ENCODE measurements around the gene ZBTB46. TPM values are rescaled to one million over a fixed set of nuclear protein-coding genes. Genes with fewer than 3 reads are reported as not detected.
A peak's percentile ranks its signal among the peaks of the same experiment; 100 is the strongest.

The ZBTB46 gene
- total and polyA plus RNA-seq, 5 experiments from 2014 or later = 0.06 to 0.08 (median 0.06) TPM; not detected in 2

- peak; percentile 65 to 89 (median 74) for DNase-seq
- H3K27ac Mint-ChIP-seq = peak overlapping the region; percentile 93 to 99 (median 95)
- ATAC-seq = peak; percentile 68 to 71
Measured at GRCh38 chr20:63863798-63864544, 32.9 kb upstream of the ZBTB46 start.

GRCh38 chr20:63863021-63863797 lies 32.1 kb upstream of the ZBTB46 start:
- H3K4me3 Mint-ChIP-seq = peak overlapping the region; percentile 87 to 99 (median 96)
- DNase-seq (no peak), ATAC-seq (no peak)
- H3K27me3 Mint-ChIP-seq = no peaks in the 10 kb centered on the region
- H3K36me3 Mint-ChIP-seq = peaks cover 0 to 9% (median 8%) of the 10 kb centered on the region in 3 donors
- H3K4me1 Mint-ChIP-seq = peaks cover 18 to 53% (median 49%) of the 10 kb centered on the region in 4 donors
- H3K27ac Mint-ChIP-seq = peak overlapping the region; percentile 93 to 99 (median 95)
- POLR2A ChIA-PET = interaction anchor here (0.8 to 3.0 kb wide), 13 partner anchors 8 to 342 kb away, joined by 3 to 23 read pairs (median 8); partner anchors contain the start of genes ARFRP1, DNAJC5, GMEB2 and LIME1
- no peaks in the 10 kb centered on the region for H3K9me3 Mint-ChIP-seq

More at GRCh38 chr20:63863798-63864544, 32.9 kb upstream of the ZBTB46 start:
- Mint-ChIP-seq H3K36me3 (peaks cover 0 to 16% (median 8%) of the 10 kb centered on the region in 3 donors), H3K4me1 (peaks cover 15 to 47% (median 43%) of the 10 kb centered on the region in 4 donors), H3K4me3 (peak overlapping the region; percentile 87 to 99 (median 96)), H3K27me3 (no peaks in the 10 kb centered on the region), H3K9me3 (no peaks in the 10 kb centered on the region)
- POLR2A ChIA-PET = interaction anchor here (0.9 to 3.0 kb wide), 21 partner anchors 8 to 343 kb away, joined by 3 to 23 read pairs (median 6); partner anchors contain the start of genes ARFRP1, DNAJC5, GMEB2 and LIME1

GRCh38 chr20:63861981-63862901 lies 31.2 kb upstream of the ZBTB46 start:
- Mint-ChIP-seq H3K27me3 (no peaks in the 10 kb centered on the region), H3K9me3 (no peaks in the 10 kb centered on the region), H3K36me3 (peaks cover 0 to 8% (median 6%) of the 10 kb centered on the region in 3 donors), H3K4me1 (peaks cover 20 to 55% (median 54%) of the 10 kb centered on the region in 4 donors), H3K27ac (no peak overlapping the region), H3K4me3 (no peak overlapping the region)
- ATAC-seq (no peak), DNase-seq (no peak)
- POLR2A ChIA-PET = interaction anchor here (0.8 to 3.0 kb wide), 4 partner anchors 33 to 125 kb away, joined by 3 to 18 read pairs (median 7); partner anchors contain the start of genes DNAJC5, LIME1, PRPF6 and SAMD10

- H3K4me3 Mint-ChIP-seq = peak within 1 kb of the TSS in 2 of 10 donors; percentile 30 to 34
- ATAC-seq (no peak), DNase-seq (no peak)
- H3K36me3 Mint-ChIP-seq = peaks cover 0 to 8% (median 6%) of the 10 kb centered on the region in 3 donors
- POLR2A ChIA-PET = interaction anchor here (0.6 to 1.6 kb wide), 2 partner anchors 80 to 125 kb away, joined by 3 to 6 read pairs; partner anchors contain the start of gene LIME1
- H3K9me3 Mint-ChIP-seq = no peaks in the 10 kb centered on the region
- peaks cover 22 to 61% (median 58%) of the 10 kb centered on the region in 4 donors for H3K4me1 Mint-ChIP-seq
- no peaks in the 10 kb centered on the region for H3K27me3 Mint-ChIP-seq
- H3K27ac Mint-ChIP-seq = peak within 1 kb of the TSS in 5 of 10 donors; percentile 36 to 94 (median 59)
Measured at GRCh38 chr20:63861365-63861934, 30.4 kb upstream of the ZBTB46 start, which contains the start of gene ABHD16B. TSS of gene ABHD16B (plus strand) at chr20:63861498. CDS start at chr20:63861541, 43 bp downstream.

GRCh38 chr20:63860325-63861051 lies 29.4 kb upstream of the ZBTB46 start:
- Mint-ChIP-seq H3K27ac (peak overlapping the region in 7 of 10 donors; percentile 36 to 94 (median 59)), H3K9me3 (no peaks in the 10 kb centered on the region), H3K4me1 (peaks cover 22 to 53% (median 50%) of the 10 kb centered on the region in 4 donors), H3K36me3 (peaks cover 0 to 8% (median 6%) of the 10 kb centered on the region in 3 donors), H3K27me3 (no peaks in the 10 kb centered on the region), H3K4me3 (peak overlapping the region in 2 of 10 donors; percentile 30 to 34)
- DNase-seq (no peak), ATAC-seq (no peak)
- POLR2A ChIA-PET = no interaction called here

- peaks cover 0 to 8% (median 6%) of the 10 kb centered on the region in 3 donors for H3K36me3 Mint-ChIP-seq
- DNase-seq (no peak), ATAC-seq (no peak)
- POLR2A ChIA-PET = interaction anchor here (0.6 to 1.3 kb wide), 3 partner anchors 109 to 338 kb away, joined by 3 read pairs; partner anchors contain the start of gene PPDPF
- no peaks in the 10 kb centered on the region for H3K27me3 Mint-ChIP-seq
- peak overlapping the region; percentile 77 to 94 (median 89) for H3K27ac Mint-ChIP-seq
- H3K9me3 Mint-ChIP-seq = no peaks in the 10 kb centered on the region
- peaks cover 21 to 50% (median 46%) of the 10 kb centered on the region in 4 donors for H3K4me1 Mint-ChIP-seq
- H3K4me3 Mint-ChIP-seq = peak overlapping the region; percentile 52 to 85 (median 74)
Measured at GRCh38 chr20:63859166-63859699, 28.2 kb upstream of the ZBTB46 start.

- Mint-ChIP-seq H3K36me3 (peaks cover 0 to 8% (median 6%) of the 10 kb centered on the region in 3 donors), H3K4me1 (peaks cover 18 to 45% (median 40%) of the 10 kb centered on the region in 4 donors), H3K27me3 (no peaks in the 10 kb centered on the region), H3K4me3 (peak overlapping the region; percentile 52 to 85 (median 74)), H3K27ac (peak overlapping the region; percentile 77 to 94 (median 89)), H3K9me3 (no peaks in the 10 kb centered on the region)
- ATAC-seq (peak; percentile 31 to 44), DNase-seq (no peak)
- POLR2A ChIA-PET = interaction anchor here (1.0 to 1.3 kb wide), 2 partner anchors 110 to 338 kb away, joined by 3 read pairs; partner anchors contain the start of gene PPDPF
Measured at GRCh38 chr20:63858393-63859165, 27.5 kb upstream of the ZBTB46 start.

- H3K27me3 Mint-ChIP-seq = no peaks in the 10 kb centered on the region
- DNase-seq (no peak), ATAC-seq (no peak)
- H3K4me1 Mint-ChIP-seq = peaks cover 12 to 41% (median 33%) of the 10 kb centered on the region in 4 donors
- peak overlapping the region; percentile 24 to 94 (median 78) for H3K27ac Mint-ChIP-seq
- peaks cover 0 to 4% (median 4%) of the 10 kb centered on the region in 3 donors for H3K36me3 Mint-ChIP-seq
- POLR2A ChIA-PET = interaction anchor here (0.7 to 1.3 kb wide), 3 partner anchors 110 to 337 kb away, joined by 3 to 4 read pairs (median 3); partner anchors contain the start of gene PPDPF
- H3K9me3 Mint-ChIP-seq = no peaks in the 10 kb centered on the region
- peak overlapping the region in 7 of 10 donors; percentile 49 to 85 (median 75) for H3K4me3 Mint-ChIP-seq
Measured at GRCh38 chr20:63857764-63858392, 26.8 kb upstream of the ZBTB46 start.

GRCh38 chr20:63856098-63856511 lies 25.0 kb upstream of the ZBTB46 start:
- peaks cover 0 to 7% (median 5%) of the 10 kb centered on the region in 5 donors for H3K27me3 Mint-ChIP-seq
- ATAC-seq (no peak), DNase-seq (no peak)
- POLR2A ChIA-PET = interaction anchor here (0.5 to 1.3 kb wide), 2 partner anchors 8 to 105 kb away, joined by 3 to 10 read pairs; partner anchors contain the start of gene TPD52L2
- H3K36me3 Mint-ChIP-seq = peaks cover 0 to 4% (median 4%) of the 10 kb centered on the region in 3 donors
- H3K4me3 Mint-ChIP-seq = no peak overlapping the region
- H3K27ac Mint-ChIP-seq = peak overlapping the region in 2 of 10 donors; percentile 11 to 28
- peaks cover 14 to 41% (median 32%) of the 10 kb centered on the region in 4 donors for H3K4me1 Mint-ChIP-seq
- no peaks in the 10 kb centered on the region for H3K9me3 Mint-ChIP-seq

Measured in naive thymus-derived CD8-positive, alpha-beta T cell (primary cell).